Measurements from ENCODE around the gene PRKAG2.
"Not testable (repeated sequence)": the region's sequence is repeated elsewhere in the genome, so short reads cannot be mapped to it uniquely, and the experiment has no call there.

Gene PRKAG2

GRCh38 chr7:151782256-151782597 lies 94.7 kb downstream of the PRKAG2 start:
- DNase-seq: not testable (repeated sequence)

- no peak for DNase-seq
These were observed 95.6 kb downstream of the PRKAG2 start for GRCh38 chr7:151781161-151781845.

GRCh38 chr7:151780631-151781030 lies 96.3 kb downstream of the PRKAG2 start:
- no peak for DNase-seq

- DNase-seq: no peak
These were observed 97.2 kb downstream of the PRKAG2 start for GRCh38 chr7:151779678-151780077.

DNA sequence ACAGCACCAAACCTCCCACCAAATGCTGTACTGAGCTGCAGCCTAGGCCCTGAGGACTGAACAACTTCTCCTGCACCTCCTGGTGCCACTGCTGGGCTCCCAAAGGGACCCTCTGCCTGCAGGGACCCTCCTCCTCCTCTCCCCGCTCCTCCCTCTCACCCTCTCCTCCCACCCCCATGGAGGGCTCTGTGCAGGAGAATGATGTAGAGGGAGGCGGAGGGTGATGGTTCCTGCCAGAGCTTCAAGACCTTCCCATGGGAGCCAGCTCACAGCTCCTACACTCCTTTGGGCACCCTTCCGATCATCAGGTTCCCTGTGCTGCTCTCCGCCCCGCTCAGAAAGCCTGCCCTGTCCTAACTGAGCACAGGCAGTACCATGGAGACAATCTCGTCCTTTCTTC lies 97.7 kb downstream of the PRKAG2 start:
- DNase-seq: no peak

GRCh38 chr7:151777908-151778670 lies 98.8 kb downstream of the PRKAG2 start:
- DNase-seq: no peak

DNA sequence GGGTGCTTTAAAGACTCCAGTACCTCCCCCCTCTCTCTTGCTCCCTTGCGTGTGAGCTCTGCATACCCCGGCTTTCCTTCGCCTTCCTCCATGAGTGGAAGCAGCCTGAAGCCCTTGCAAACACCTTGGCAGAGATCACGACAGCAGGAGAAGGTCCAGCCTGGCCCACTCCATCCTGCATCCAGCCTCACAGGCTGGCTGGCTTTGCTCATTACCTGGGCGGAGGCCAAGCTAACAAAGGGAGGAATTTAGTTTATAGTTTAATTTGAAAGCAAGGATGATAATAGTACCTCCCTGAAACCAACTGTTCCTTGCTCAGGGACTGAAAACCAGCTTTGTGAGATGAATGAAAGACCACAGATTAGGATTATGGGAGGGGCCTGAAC lies 99.4 kb downstream of the PRKAG2 start:
- DNase-seq: no peak

GRCh38 chr7:151776876-151777494 lies 99.9 kb downstream of the PRKAG2 start:
- no peak for DNase-seq

GRCh38 chr7:151776446-151776845 lies 100.5 kb downstream of the PRKAG2 start:
- no peak for DNase-seq

- DNase-seq: no peak
These were observed 101.1 kb downstream of the PRKAG2 start for GRCh38 chr7:151775547-151776443.

GRCh38 chr7:151774951-151775350 lies 102.0 kb downstream of the PRKAG2 start:
- no peak for DNase-seq

GRCh38 chr7:151773797-151774196 lies 103.1 kb downstream of the PRKAG2 start:
- no peak for DNase-seq

GRCh38 chr7:151770232-151770631 lies 106.7 kb downstream of the PRKAG2 start:
- no peak for DNase-seq

DNA sequence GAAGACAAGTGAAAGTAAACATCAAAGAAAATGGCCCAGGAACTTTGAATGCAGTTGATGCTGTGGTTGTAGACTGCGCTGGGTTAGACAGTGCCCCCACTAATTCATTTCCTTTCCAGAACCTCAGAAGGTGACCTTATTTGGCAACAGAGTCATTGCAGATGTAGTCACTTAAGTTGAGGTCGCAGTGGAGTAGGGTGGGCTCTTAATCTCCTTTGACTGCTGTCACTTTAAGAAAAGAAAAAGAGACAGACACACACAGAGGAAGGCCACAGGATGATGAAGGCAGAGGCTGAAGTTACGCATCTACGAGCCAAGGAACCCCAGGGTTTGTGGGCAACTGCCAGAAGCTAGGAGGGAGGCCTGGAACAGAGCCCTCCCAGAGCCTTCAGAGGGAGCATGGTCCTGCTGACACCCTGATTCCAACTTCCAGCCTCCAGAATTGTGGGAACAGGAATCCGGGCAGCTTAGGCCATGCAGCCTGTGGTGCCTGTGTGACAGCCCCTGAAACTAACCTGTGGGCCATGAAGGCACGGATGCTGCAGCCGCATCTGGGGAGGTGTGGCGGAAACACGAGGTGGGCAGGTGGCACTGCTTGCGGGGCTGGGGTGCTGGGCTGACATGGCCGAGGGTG lies 107.6 kb downstream of the PRKAG2 start:
- no peak for DNase-seq

DNA sequence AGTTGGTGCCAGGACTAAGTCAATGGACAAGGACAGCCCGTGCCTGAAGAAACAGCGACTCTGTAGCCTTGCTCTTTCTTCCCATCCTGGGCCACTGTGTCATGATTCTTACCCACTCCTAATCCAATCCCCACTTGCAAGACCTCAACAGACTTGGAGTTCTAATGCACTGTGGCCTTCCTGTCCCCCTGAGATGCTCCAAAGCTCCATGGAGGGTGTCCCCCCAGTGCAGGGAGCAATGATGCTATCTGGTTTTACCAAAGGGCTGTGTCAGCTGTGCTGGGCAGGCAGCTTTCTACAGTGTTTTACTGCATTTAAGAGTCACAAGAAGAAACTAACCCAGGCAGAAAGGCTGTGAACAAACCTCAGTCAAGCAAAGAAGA lies 108.1 kb downstream of the PRKAG2 start:
- DNase-seq: no peak

DNA sequence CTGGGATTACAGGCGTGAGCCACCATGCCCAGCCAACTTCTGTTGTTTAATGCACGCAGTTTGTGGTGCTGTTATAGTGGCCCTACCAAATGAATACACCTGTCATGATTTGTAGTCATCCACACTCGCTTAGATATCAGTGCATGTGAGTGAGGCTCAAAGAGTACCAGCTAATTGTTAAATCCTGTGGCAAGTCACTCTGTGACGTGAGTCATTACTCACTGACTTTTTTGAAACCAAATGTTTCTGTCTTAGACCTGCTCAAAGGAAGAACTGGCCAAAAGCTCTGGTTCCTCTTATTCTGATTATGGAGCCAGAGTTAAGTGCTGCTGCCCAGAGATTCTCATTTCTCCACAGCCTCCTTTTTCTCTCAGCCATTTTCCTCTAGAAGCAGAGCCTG lies 109.4 kb downstream of the PRKAG2 start:
- no peak for DNase-seq

GRCh38 chr7:151764056-151764920 lies 112.6 kb downstream of the PRKAG2 start:
- no peak for DNase-seq

- DNase-seq: no peak
These were observed 113.4 kb downstream of the PRKAG2 start for GRCh38 chr7:151763420-151763984.

DNA sequence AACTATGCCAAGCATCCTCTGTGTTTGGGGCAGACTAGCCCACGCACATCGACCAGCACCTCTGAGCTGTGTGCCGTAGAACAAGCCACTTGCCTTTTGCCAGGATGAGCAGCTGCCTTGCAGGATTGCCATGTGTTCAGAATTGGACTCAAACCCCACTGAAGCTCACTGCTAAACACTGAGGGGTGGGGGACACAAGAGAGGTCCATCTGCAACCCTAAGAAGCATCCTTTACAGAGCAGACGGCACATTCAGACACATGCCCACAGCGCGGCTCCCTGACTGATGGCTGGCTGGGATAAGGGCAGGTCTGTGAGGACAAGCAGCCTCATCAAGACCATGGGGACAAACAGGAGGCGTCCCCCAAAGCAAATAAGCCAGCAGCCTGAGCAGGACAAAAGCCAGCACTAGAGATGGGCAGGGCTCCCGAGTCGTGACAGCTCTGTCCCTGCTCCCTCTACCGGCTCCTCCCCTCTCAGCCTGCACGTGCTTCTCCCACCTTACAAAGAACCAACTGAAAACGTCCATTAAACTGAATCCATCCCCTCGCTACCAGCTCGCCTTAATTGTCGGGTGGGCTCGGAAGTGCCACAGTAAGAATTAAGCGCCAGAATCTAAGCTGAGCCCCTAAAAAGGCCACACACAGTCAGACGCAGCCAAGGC lies 114.2 kb downstream of the PRKAG2 start:
- DNase-seq: no peak

DNA sequence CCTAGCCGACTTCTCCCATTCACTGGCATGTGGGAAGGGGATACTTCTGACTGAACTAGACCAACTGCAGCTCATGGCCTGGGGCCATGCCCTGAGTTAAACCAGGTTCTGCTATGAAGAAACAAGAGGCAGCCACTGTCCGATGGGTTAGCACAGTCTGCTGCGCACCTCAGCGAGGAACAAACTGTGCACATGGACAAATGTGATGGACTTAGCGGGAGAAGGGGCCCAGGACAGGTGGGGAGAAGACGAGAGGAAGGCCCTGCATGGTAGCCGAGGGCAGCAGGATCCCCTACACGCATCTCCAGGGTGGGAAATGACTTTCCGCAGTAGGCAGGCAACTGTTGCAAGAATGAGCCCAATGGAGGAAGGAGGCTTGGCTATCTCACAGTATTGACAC lies 115.0 kb downstream of the PRKAG2 start:
- no peak for DNase-seq

DNA sequence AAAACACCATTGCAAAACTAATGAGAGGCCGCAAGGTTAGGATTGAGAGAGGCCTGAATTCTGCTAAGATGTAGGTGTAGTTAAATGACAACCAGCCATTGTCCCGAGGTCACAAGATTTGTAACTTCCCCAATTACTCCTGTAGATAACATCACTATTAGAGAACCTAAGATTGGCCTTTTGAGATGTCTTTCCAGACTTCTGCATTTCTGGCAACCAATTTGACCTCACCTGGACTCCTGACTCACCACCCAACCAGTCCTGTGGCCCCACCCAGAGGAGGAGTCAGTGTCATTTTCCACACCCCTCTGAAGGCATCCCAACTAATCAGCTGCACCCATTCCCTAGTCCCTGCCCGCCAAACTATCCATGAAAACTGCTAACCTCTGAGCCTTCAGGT lies 115.7 kb downstream of the PRKAG2 start:
- DNase-seq: no peak

All from GDM1 (cell line).